ENCODE measurements around the gene ZNF618.

Gene ZNF618

DNA sequence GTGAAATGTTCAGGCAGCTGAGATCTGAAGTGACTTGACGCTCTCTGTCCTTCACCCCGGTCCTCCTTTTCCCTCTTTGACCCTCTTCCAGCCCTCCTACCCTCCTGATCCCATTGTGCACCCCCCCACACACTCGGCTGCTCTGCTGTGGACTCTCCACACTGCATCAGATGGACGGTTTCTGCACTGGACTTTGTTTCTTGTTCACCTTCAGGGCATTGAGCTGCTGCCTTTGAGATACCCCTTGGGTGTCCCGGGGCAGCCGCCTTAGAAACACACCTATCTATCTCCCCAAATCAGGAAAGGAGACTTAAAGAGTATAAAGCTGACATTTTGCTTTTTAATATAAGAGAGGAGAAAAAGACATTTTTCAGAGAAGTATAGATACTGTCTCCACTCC lies 174.5 kb downstream of the ZNF618 start:
- H3K4me3 ChIP-seq (ENCODE audit: low read length, poor library complexity, severe bottlenecking) = no peak overlapping the region
- TF ChIP-seq, protein P1, sequence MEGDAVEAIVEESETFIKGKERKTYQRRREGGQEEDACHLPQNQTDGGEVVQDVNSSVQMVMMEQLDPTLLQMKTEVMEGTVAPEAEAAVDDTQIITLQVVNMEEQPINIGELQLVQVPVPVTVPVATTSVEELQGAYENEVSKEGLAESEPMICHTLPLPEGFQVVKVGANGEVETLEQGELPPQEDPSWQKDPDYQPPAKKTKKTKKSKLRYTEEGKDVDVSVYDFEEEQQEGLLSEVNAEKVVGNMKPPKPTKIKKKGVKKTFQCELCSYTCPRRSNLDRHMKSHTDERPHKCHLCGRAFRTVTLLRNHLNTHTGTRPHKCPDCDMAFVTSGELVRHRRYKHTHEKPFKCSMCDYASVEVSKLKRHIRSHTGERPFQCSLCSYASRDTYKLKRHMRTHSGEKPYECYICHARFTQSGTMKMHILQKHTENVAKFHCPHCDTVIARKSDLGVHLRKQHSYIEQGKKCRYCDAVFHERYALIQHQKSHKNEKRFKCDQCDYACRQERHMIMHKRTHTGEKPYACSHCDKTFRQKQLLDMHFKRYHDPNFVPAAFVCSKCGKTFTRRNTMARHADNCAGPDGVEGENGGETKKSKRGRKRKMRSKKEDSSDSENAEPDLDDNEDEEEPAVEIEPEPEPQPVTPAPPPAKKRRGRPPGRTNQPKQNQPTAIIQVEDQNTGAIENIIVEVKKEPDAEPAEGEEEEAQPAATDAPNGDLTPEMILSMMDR (conservative IDR thresholded peaks at IDR 0.05; ENCODE audit: low read length) = no peak
- no peak for TF ChIP-seq EZH2phosphoT487 (IDR thresholded peaks at IDR 0.05; ENCODE audit: borderline replicate concordance)

DNA sequence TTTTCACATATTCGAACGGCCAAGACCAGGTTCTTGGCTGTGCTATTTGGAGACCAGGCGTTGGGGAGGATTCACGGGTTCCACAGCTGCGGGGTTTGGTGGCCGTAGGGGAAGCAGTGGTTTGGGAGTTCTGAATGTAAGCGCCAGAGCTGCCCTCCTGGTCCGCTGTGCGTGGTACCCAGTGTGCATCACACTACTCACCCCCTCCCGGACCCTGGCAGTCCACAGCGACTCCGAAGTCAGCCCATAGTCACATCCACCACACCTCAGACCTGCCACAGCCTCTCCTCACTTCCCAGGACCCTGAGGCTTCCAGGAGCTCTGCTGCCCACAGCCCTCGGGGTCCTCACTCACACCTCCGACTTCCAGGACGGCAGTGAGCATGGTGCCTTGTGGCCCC lies 175.2 kb downstream of the ZNF618 start:
- peaks cover 50% of the 10 kb centered on the region; the same call in 1 of the 2 replicates for H3K36me3 ChIP-seq (ENCODE audit: insufficient read depth, low read length)
- no peaks in the 10 kb centered on the region for H3K79me2 ChIP-seq (ENCODE audit: insufficient read depth, low read length)
- no peaks in the 10 kb centered on the region for H3K27me3 ChIP-seq (ENCODE audit: insufficient read depth, low read length, poor library complexity, severe bottlenecking)
- H3K4me3 ChIP-seq (ENCODE audit: low read length, poor library complexity, severe bottlenecking) = no peak overlapping the region
- H3K4me1 ChIP-seq (ENCODE audit: insufficient read depth, low read length, poor library complexity, severe bottlenecking) = no peaks in the 10 kb centered on the region
- no peak overlapping the region for H3K4me2 ChIP-seq (ENCODE audit: low read depth, low read length, poor library complexity, severe bottlenecking)
- H3K9ac ChIP-seq (ENCODE audit: low read depth, low read length, poor library complexity, severe bottlenecking) = no peak overlapping the region
- H2AFZ ChIP-seq (ENCODE audit: low read length) = no peak overlapping the region
- no peaks in the 10 kb centered on the region for H3F3A ChIP-seq (ENCODE audit: low read depth)
- no peaks in the 10 kb centered on the region for H3K9me3 ChIP-seq (ENCODE audit: insufficient read depth, low read depth, low read length)
- H4K20me1 ChIP-seq (ENCODE audit: insufficient read depth, low read length, poor library complexity, severe bottlenecking) = no peaks in the 10 kb centered on the region
- TF ChIP-seq, protein P1 (conservative IDR thresholded peaks at IDR 0.05; ENCODE audit: low read length) = no peak
- H3K9me2 ChIP-seq (replicated peaks; ENCODE audit: low read depth, low read length) = no peaks in the 10 kb centered on the region

More for the DNA sequence above, 174.5 kb downstream of the ZNF618 start:
- H3K79me2 ChIP-seq (ENCODE audit: insufficient read depth, low read length) = no peaks in the 10 kb centered on the region
- H4K20me1 ChIP-seq (ENCODE audit: insufficient read depth, low read length, poor library complexity, severe bottlenecking) = no peaks in the 10 kb centered on the region
- H3K27me3 ChIP-seq (ENCODE audit: insufficient read depth, low read length, poor library complexity, severe bottlenecking) = no peaks in the 10 kb centered on the region
- no peaks in the 10 kb centered on the region for H3F3A ChIP-seq (ENCODE audit: low read depth)
- peaks cover 50% of the 10 kb centered on the region; the same call in 1 of the 2 replicates for H3K36me3 ChIP-seq (ENCODE audit: insufficient read depth, low read length)
- H3K9me3 ChIP-seq (ENCODE audit: insufficient read depth, low read depth, low read length) = no peaks in the 10 kb centered on the region
- H2AFZ ChIP-seq (ENCODE audit: low read length) = no peak overlapping the region
- no peak overlapping the region for H3K9ac ChIP-seq (ENCODE audit: low read depth, low read length, poor library complexity, severe bottlenecking)
- no peak overlapping the region for H3K4me2 ChIP-seq (ENCODE audit: low read depth, low read length, poor library complexity, severe bottlenecking)
- no peaks in the 10 kb centered on the region for H3K9me2 ChIP-seq (replicated peaks; ENCODE audit: low read depth, low read length)
- no peaks in the 10 kb centered on the region for H3K4me1 ChIP-seq (ENCODE audit: insufficient read depth, low read length, poor library complexity, severe bottlenecking)

DNA sequence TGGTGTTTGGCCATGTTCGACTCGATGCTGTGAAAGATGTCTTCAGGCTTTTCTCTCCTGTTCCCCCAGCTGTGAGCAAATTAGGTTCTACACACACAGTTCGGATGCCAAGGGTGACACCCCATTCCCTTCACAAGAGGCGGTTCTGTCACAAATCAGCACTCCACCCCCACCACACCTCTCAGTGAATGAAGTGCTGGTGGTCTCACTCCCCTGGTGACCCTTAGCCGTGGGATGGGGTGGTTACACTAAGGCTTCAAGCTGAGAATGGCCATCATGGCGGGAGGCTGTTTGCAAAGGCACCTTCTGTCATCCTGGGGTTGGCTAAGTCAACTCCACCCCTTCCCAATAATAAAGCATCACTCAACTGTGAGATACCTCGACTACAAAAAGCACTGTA lies 175.6 kb downstream of the ZNF618 start:
- Histone ChIP-seq H3K36me3 (ENCODE audit: insufficient read depth, low read length) (peaks cover 50% of the 10 kb centered on the region; the same call in 1 of the 2 replicates), H3K27me3 (ENCODE audit: insufficient read depth, low read length, poor library complexity, severe bottlenecking) (no peaks in the 10 kb centered on the region), H3K4me1 (ENCODE audit: insufficient read depth, low read length, poor library complexity, severe bottlenecking) (no peaks in the 10 kb centered on the region), H3K9me3 (ENCODE audit: insufficient read depth, low read depth, low read length) (no peaks in the 10 kb centered on the region), H3K79me2 (ENCODE audit: insufficient read depth, low read length) (no peaks in the 10 kb centered on the region), H3K9me2 (replicated peaks; ENCODE audit: low read depth, low read length) (no peaks in the 10 kb centered on the region), H2AFZ (ENCODE audit: low read length) (no peak overlapping the region), H3K9ac (ENCODE audit: low read depth, low read length, poor library complexity, severe bottlenecking) (no peak overlapping the region), H3K4me3 (ENCODE audit: low read length, poor library complexity, severe bottlenecking) (no peak overlapping the region), H3F3A (ENCODE audit: low read depth) (no peaks in the 10 kb centered on the region), H4K20me1 (ENCODE audit: insufficient read depth, low read length, poor library complexity, severe bottlenecking) (no peaks in the 10 kb centered on the region), H3K4me2 (ENCODE audit: low read depth, low read length, poor library complexity, severe bottlenecking) (no peak overlapping the region)
- TF ChIP-seq, protein P1 (conservative IDR thresholded peaks at IDR 0.05; ENCODE audit: low read length) = no peak
- TF ChIP-seq EZH2phosphoT487 (IDR thresholded peaks at IDR 0.05; ENCODE audit: borderline replicate concordance) = no peak
